ENCODE measurements around the gene TNFRSF18.

GRCh38 chr1:1168451-1169411 lies 37.7 kb downstream of the TNFRSF18 start:
- TF ChIP-seq CTCF (IDR thresholded peaks at IDR 0.05) (no peak), POLR2A (IDR thresholded peaks at IDR 0.05) (no peak)

Measured in testis (tissue), 2 donors.